ENCODE measurements around the gene ISOC1.

GRCh38 chr5:129073111-129073510 lies 21.4 kb upstream of the ISOC1 start:
- TF ChIP-seq CTCF (optimal IDR thresholded peaks at IDR 0.05 in 1 of 3, IDR thresholded peaks at IDR 0.05 in 1 of 3, conservative IDR thresholded peaks at IDR 0.05 in 1 of 3; ENCODE audit: extremely low read depth in 1 of 3, insufficient read depth in 2 of 3, low read length in 3 of 3) (no peak), EZH2 (IDR thresholded peaks at IDR 0.05; ENCODE audit: low read length) (no peak)
